ENCODE results near the gene MAP3K8.

DNA sequence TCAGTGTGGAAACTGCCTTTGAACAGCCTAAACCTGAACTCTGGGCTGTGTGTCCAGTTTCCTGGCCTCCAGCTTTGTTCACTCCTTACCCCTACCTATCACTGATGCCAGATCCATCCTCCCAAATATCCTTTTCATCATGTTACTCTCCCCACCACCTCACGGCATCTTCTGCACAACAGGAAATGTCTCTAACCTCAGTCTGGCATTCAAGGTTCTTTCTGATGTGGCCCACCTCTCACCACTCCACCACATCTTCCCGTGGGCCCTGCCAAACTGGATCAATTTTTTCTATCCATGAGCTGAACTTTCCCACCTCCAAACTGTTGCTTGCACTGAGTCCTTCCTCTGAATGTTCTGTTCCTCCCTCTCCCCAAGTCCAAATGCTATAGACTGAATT, 35.8 kb upstream of the MAP3K8 start:
- TF ChIP-seq, protein P1, sequence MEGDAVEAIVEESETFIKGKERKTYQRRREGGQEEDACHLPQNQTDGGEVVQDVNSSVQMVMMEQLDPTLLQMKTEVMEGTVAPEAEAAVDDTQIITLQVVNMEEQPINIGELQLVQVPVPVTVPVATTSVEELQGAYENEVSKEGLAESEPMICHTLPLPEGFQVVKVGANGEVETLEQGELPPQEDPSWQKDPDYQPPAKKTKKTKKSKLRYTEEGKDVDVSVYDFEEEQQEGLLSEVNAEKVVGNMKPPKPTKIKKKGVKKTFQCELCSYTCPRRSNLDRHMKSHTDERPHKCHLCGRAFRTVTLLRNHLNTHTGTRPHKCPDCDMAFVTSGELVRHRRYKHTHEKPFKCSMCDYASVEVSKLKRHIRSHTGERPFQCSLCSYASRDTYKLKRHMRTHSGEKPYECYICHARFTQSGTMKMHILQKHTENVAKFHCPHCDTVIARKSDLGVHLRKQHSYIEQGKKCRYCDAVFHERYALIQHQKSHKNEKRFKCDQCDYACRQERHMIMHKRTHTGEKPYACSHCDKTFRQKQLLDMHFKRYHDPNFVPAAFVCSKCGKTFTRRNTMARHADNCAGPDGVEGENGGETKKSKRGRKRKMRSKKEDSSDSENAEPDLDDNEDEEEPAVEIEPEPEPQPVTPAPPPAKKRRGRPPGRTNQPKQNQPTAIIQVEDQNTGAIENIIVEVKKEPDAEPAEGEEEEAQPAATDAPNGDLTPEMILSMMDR (IDR thresholded peaks at IDR 0.05; ENCODE audit: insufficient read depth, low read depth, low read length) = no peak
- no peak for TF ChIP-seq EZH2 (IDR thresholded peaks at IDR 0.05; ENCODE audit: insufficient read depth, low read length)
